ENCODE measurements around the gene NOX5. TPM values are rescaled to one million over a fixed set of nuclear protein-coding genes. Genes with fewer than 3 reads are reported as not detected.
A peak's percentile ranks its signal among the peaks of the same experiment; 100 is the strongest.
"Not testable (repeated sequence)": the region's sequence is repeated elsewhere in the genome, so short reads cannot be mapped to it uniquely, and the experiment has no call there.

Gene NOX5
- total and polyA plus RNA-seq, 2 of the 13 experiments (the other 11 are each of a cell fraction or from before 2014, with no cell fraction given): not detected

DNA sequence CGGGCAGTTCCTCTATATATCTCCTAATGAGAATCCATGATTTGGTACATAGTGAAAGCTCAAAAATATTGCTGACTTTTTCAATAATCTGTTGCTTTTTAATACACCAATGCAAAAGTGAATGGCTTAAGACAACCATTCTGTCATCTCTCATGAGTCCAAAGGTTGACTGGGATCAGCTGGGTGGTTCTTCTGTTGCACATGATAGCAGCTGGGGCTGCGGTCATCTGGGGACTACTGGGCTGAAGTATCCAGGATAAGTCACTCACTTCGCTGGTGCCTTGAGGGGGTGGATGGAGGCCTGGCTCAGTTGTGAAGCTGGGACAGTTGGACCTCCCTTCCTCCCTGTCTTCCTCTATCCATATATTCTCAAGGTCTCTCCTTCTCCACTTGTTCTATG, 53.7 kb downstream of the NOX5 start:
- no TSS peak for BruUV-seq (replicated peaks)
- ChIA-PET CTCF (ENCODE audit: low intra/inter-chr PET ratio, low total read pairs) (no interaction called here), POLR2A (interaction anchor here (0.6 kb wide), 1 partner anchor 59 kb away, joined by 4 read pairs; no protein-coding TSS in a partner anchor)
- no peak for TF ChIP-seq ATRX (CRISPR knock-in tag; IDR thresholded peaks at IDR 0.05; ENCODE audit: borderline replicate concordance)
- peak; percentile 100 for TF ChIP-seq ZNF331 (CRISPR knock-in tag; IDR thresholded peaks at IDR 0.05)
- ATAC-seq (no peak), FAIRE-seq (no peak), DNase-seq (ENCODE audit: low spot score) (no peak)
- Histone ChIP-seq H3K4me1 (ENCODE audit: insufficient read depth, low read length) (peaks cover 12% of the 10 kb centered on the region), H3K4me2 (ENCODE audit: low read depth, low read length) (no peak overlapping the region), H3K36me3 (replicated peaks in 1 of 2; ENCODE audit: control insufficient read depth in 1 of 2, insufficient read depth in 2 of 2, low read length in 2 of 2) (no peaks in the 10 kb centered on the region), H3K27me3 (ENCODE audit: control insufficient read depth in 1 of 2, insufficient read depth in 2 of 2, low read length in 2 of 2) (peaks cover 0 to 22% of the 10 kb centered on the region in 2 experiments; a peak in 4 of 5 replicates), H3K9me3 (ENCODE audit: low read length) (peaks cover 8% of the 10 kb centered on the region; the same call in 1 of the 2 replicates), H3K27ac (ENCODE audit: extremely low read length, insufficient read depth, low read length) (no peak overlapping the region), H4K20me1 (ENCODE audit: insufficient read depth, low read length) (no peaks in the 10 kb centered on the region), H2AFZ (ENCODE audit: low read length) (no peak overlapping the region), H3K4me3 (replicated peaks in 1 of 3; ENCODE audit: insufficient read depth in 1 of 3, low read depth in 2 of 3, low read length in 3 of 3) (no peak overlapping the region), H3K79me2 (ENCODE audit: insufficient read depth, low read length) (no peaks in the 10 kb centered on the region), H3K9ac (ENCODE audit: insufficient read depth, low read depth, low read length) (no peak overlapping the region)
- in situ Hi-C loops (cut with HindIII; ENCODE audit: extremely low pct_ligation_motif_present, low pct_unique_long_range_greater_than_20kb): no loop called here
- WGBS (ENCODE audit: low lambda C conversion rate): 42% methylated on average over 3 of the region's 3 CpGs
- intact Hi-C loops (cut with micrococcal nuclease; ENCODE audit: unreplicated experiment): no loop called here

- CTCF ChIA-PET (ENCODE audit: low intra/inter-chr PET ratio, low total read pairs); H4K20me1 ChIP-seq (ENCODE audit: insufficient read depth, low read length); POLR2A ChIA-PET; ATAC-seq; intact Hi-C loops (cut with micrococcal nuclease; ENCODE audit: unreplicated experiment); H3K4me3 ChIP-seq (replicated peaks in 1 of 3; ENCODE audit: insufficient read depth in 1 of 3, low read depth in 2 of 3, low read length in 3 of 3); H3K4me2 ChIP-seq (ENCODE audit: low read depth, low read length); FAIRE-seq; in situ Hi-C loops (cut with HindIII; ENCODE audit: extremely low pct_ligation_motif_present, low pct_unique_long_range_greater_than_20kb); H3K79me2 ChIP-seq (ENCODE audit: insufficient read depth, low read length); BruUV-seq (replicated peaks); H3K27ac ChIP-seq (ENCODE audit: extremely low read length, insufficient read depth, low read length); H2AFZ ChIP-seq (ENCODE audit: low read length); DNase-seq (ENCODE audit: low spot score); H3K9me3 ChIP-seq (ENCODE audit: low read length); H3K9ac ChIP-seq (ENCODE audit: insufficient read depth, low read depth, low read length); H3K36me3 ChIP-seq (replicated peaks in 1 of 2; ENCODE audit: control insufficient read depth in 1 of 2, insufficient read depth in 2 of 2, low read length in 2 of 2): not testable (repeated sequence)
- Histone ChIP-seq H3K4me1 (ENCODE audit: insufficient read depth, low read length) (peaks cover 17% of the 10 kb centered on the region), H3K27me3 (ENCODE audit: control insufficient read depth in 1 of 2, insufficient read depth in 2 of 2, low read length in 2 of 2) (peaks cover 0 to 33% of the 10 kb centered on the region in 2 experiments; a peak in 4 of 5 replicates)
Observed at GRCh38 chr15:69069290-69069689, 54.8 kb downstream of the NOX5 start.

- CTCF ChIA-PET (ENCODE audit: low intra/inter-chr PET ratio, low total read pairs): no interaction called here
- Histone ChIP-seq H3K4me1 (ENCODE audit: insufficient read depth, low read length) (peaks cover 22% of the 10 kb centered on the region), H3K4me3 (replicated peaks in 1 of 3; ENCODE audit: insufficient read depth in 1 of 3, low read depth in 2 of 3, low read length in 3 of 3) (no peak overlapping the region), H3K9me3 (ENCODE audit: low read length) (peaks cover 8% of the 10 kb centered on the region; the same call in 1 of the 2 replicates), H3K27me3 (ENCODE audit: control insufficient read depth in 1 of 2, insufficient read depth in 2 of 2, low read length in 2 of 2) (peaks cover 2 to 40% of the 10 kb centered on the region in 2 experiments; a peak in 4 of 5 replicates), H3K27ac (ENCODE audit: extremely low read length, insufficient read depth, low read length) (no peak overlapping the region), H3K36me3 (replicated peaks in 1 of 2; ENCODE audit: control insufficient read depth in 1 of 2, insufficient read depth in 2 of 2, low read length in 2 of 2) (no peaks in the 10 kb centered on the region), H4K20me1 (ENCODE audit: insufficient read depth, low read length) (no peaks in the 10 kb centered on the region), H3K4me2 (ENCODE audit: low read depth, low read length) (no peak overlapping the region), H3K79me2 (ENCODE audit: insufficient read depth, low read length) (no peaks in the 10 kb centered on the region), H2AFZ (ENCODE audit: low read length) (no peak overlapping the region), H3K9ac (ENCODE audit: insufficient read depth, low read depth, low read length) (no peak overlapping the region)
- POLR2A ChIA-PET: no interaction called here
- in situ Hi-C loops (cut with HindIII; ENCODE audit: extremely low pct_ligation_motif_present, low pct_unique_long_range_greater_than_20kb) (no loop called here), intact Hi-C loops (cut with micrococcal nuclease; ENCODE audit: unreplicated experiment) (no loop called here)
- no peak for DNase-seq (ENCODE audit: low spot score)
- no peak for TF ChIP-seq ZNF383 (CRISPR knock-in tag; IDR thresholded peaks at IDR 0.05; ENCODE audit: borderline replicate concordance)
- no peak for TF ChIP-seq ISL2 (CRISPR knock-in tag; IDR thresholded peaks at IDR 0.05)
- BruUV-seq (replicated peaks): no TSS peak
- no peak for FAIRE-seq
- WGBS (ENCODE audit: low lambda C conversion rate): 21% methylated on average over 7 of the region's 7 CpGs
- ATAC-seq: no peak
Observed at GRCh38 chr15:69069996-69070395, 55.5 kb downstream of the NOX5 start.
